OCI-LY3 (cell line): ENCODE results near the gene KRT4.

Source experiments
- H2AFZ ChIP-seq: fragments of 200-600, 300-600 bp; shearing (Covaris generic); 2 replicates; pipeline ENCODE4 v1.6.0; 2014; ENCODE audit warnings: antibody characterized with exemption, low read depth, low read length
- H3K27ac ChIP-seq: fragments of 200-600, 300-600 bp; sonication (generic); 2 replicates; pipeline ENCODE4 v1.5.1; 2014; ENCODE audit warnings: mild to moderate bottlenecking, low read length, moderate library complexity, mixed read lengths
- H3K27me3 ChIP-seq: fragments of 200-600, 300-600 bp; sonication (generic); 2 replicates; pipeline ENCODE4 v1.6.1; 2014; ENCODE audit warnings: low read depth, low read length, mixed read lengths
- H3K36me3 ChIP-seq: fragments of 200-600, 300-600 bp; sonication (generic); replicated peaks from 2 replicates; pipeline ENCODE3; 2014; ENCODE audit warnings: low read depth, low read length, mixed read lengths
- H3K4me1 ChIP-seq: fragments of 300-600, 200-600 bp; sonication (generic); 2 replicates; pipeline ENCODE4 v1.6.1; 2014; ENCODE audit warnings: low read length, mixed read lengths
- H3K4me2 ChIP-seq: fragments of 200-600, 300-600 bp; sonication (generic); 2 replicates; pipeline ENCODE4 v1.6.1; 2014; ENCODE audit warnings: low read length, mixed read lengths
- H3K4me3 ChIP-seq: fragments of 300-600, 200-600 bp; sonication (generic); 2 replicates; pipeline ENCODE4 v1.5.1; 2014; ENCODE audit warnings: antibody characterized with exemption, mild to moderate bottlenecking, low read length, moderate library complexity
- H3K79me2 ChIP-seq: fragments of 300-600, 200-600 bp; shearing (Covaris generic); 2 replicates; pipeline ENCODE4 v1.6.1; 2014; ENCODE audit warnings: mild to moderate bottlenecking, low read length, mixed read lengths
- H3K9ac ChIP-seq: fragments of 300-600, 200-600 bp; shearing (Covaris generic); 2 replicates; pipeline ENCODE4 v1.6.0; 2014; ENCODE audit warnings: mild to moderate bottlenecking, low read length, moderate library complexity
- H3K9me3 ChIP-seq: fragments of 200-600, 300-600 bp; shearing (Covaris generic); 2 replicates; pipeline ENCODE4 v1.6.1; 2014; ENCODE audit warnings: low read length, mixed read lengths; ENCODE audit not compliant: insufficient read depth
- H4K20me1 ChIP-seq: fragments of 200-600, 300-600 bp; sonication (generic); 2 replicates; pipeline ENCODE4 v1.6.1; 2016; ENCODE audit warnings: low read length, mixed read lengths; ENCODE audit not compliant: insufficient read depth
- CTCF ChIP-seq: fragments of 200-600, 300-600 bp; sonication (generic); IDR thresholded peaks from 2 replicates; pipeline ENCODE4 v1.5.1; 2014; ENCODE audit warnings: antibody characterized with exemption, low read length, low read depth
- EZH2phosphoT487 ChIP-seq: fragments of 200-600 bp; shearing (Covaris generic); IDR thresholded peaks from 2 replicates; pipeline ENCODE4 v1.6.1; 2018; ENCODE audit warnings: antibody characterized with exemption, mixed run types, low read depth

KRT4 gene

GRCh38 chr12:52767427-52767826, 46.5 kb downstream of the KRT4 start:
- Histone ChIP-seq H3K9me3 (no peaks in the 10 kb centered on the region), H3K4me3 (no peak overlapping the region), H3K27ac (no peak overlapping the region), H3K27me3 (peaks cover 44% of the 10 kb centered on the region), H3K79me2 (no peaks in the 10 kb centered on the region), H4K20me1 (no peaks in the 10 kb centered on the region), H3K4me2 (no peak overlapping the region), H3K9ac (no peak overlapping the region), H3K4me1 (no peaks in the 10 kb centered on the region), H2AFZ (no peak overlapping the region), H3K36me3 (no peaks in the 10 kb centered on the region)
- TF ChIP-seq EZH2phosphoT487, result no peak
- TF ChIP-seq CTCF, result no peak

GRCh38 chr12:52767020-52767379, 46.9 kb downstream of the KRT4 start:
- no peak for TF ChIP-seq EZH2phosphoT487
- no peak for TF ChIP-seq CTCF
- H3K9ac ChIP-seq, result no peak overlapping the region
- H3K36me3 ChIP-seq, result no peaks in the 10 kb centered on the region
- H3K4me3 ChIP-seq, result no peak overlapping the region
- no peak overlapping the region for H2AFZ ChIP-seq
- H4K20me1 ChIP-seq, result no peaks in the 10 kb centered on the region
- no peaks in the 10 kb centered on the region for H3K4me1 ChIP-seq
- no peaks in the 10 kb centered on the region for H3K9me3 ChIP-seq
- no peak overlapping the region for H3K4me2 ChIP-seq
- no peak overlapping the region for H3K27ac ChIP-seq
- no peaks in the 10 kb centered on the region for H3K79me2 ChIP-seq
- H3K27me3 ChIP-seq, result peaks cover 43% of the 10 kb centered on the region

- no peak overlapping the region for H3K4me3 ChIP-seq
- H3K9me3 ChIP-seq, result no peaks in the 10 kb centered on the region
- no peak for TF ChIP-seq EZH2phosphoT487
- no peak for TF ChIP-seq CTCF
- no peak overlapping the region for H3K27ac ChIP-seq
- H3K27me3 ChIP-seq, result peaks cover 41% of the 10 kb centered on the region
- no peaks in the 10 kb centered on the region for H3K79me2 ChIP-seq
- H2AFZ ChIP-seq, result no peak overlapping the region
- no peaks in the 10 kb centered on the region for H4K20me1 ChIP-seq
- H3K4me1 ChIP-seq, result no peaks in the 10 kb centered on the region
- no peak overlapping the region for H3K4me2 ChIP-seq
- no peak overlapping the region for H3K9ac ChIP-seq
- H3K36me3 ChIP-seq, result no peaks in the 10 kb centered on the region
These were observed 47.4 kb downstream of the KRT4 start for GRCh38 chr12:52766351-52767019.

- Histone ChIP-seq H3K79me2 (no peaks in the 10 kb centered on the region), H3K36me3 (no peaks in the 10 kb centered on the region), H3K27ac (no peak overlapping the region), H3K9ac (no peak overlapping the region), H2AFZ (no peak overlapping the region), H4K20me1 (no peaks in the 10 kb centered on the region), H3K27me3 (peaks cover 37% of the 10 kb centered on the region), H3K4me2 (no peak overlapping the region), H3K4me1 (no peaks in the 10 kb centered on the region), H3K4me3 (no peak overlapping the region), H3K9me3 (no peaks in the 10 kb centered on the region)
- no peak for TF ChIP-seq CTCF
- no peak for TF ChIP-seq EZH2phosphoT487
These were observed 48.2 kb downstream of the KRT4 start for GRCh38 chr12:52765702-52766101.
